ENCODE results near the gene UCP2. TPM values are rescaled to one million over a fixed set of nuclear protein-coding genes. Genes with fewer than 3 reads are reported as not detected.

The UCP2 gene
- polyA plus RNA-seq, 1 donor from 2014 or later = 1,475 TPM

GRCh38 chr11:73974604-73975478 is 7.8 kb downstream of the UCP2 start:
- Mint-ChIP-seq H3K9me3 (no peaks in the 10 kb centered on the region), H3K36me3 (peaks cover 20% of the 10 kb centered on the region), H3K27me3 (peaks cover 2% of the 10 kb centered on the region), H3K4me3 (peak overlapping the region; percentile 50 to 88 (median 80)), H3K27ac (peak overlapping the region; percentile 93 to 97 (median 94)), H3K4me1 (peaks cover 60 to 74% (median 68%) of the 10 kb centered on the region in 3 donors)

GRCh38 chr11:73972620-73973449 is 9.8 kb downstream of the UCP2 start:
- peaks cover 2% of the 10 kb centered on the region for H3K27me3 Mint-ChIP-seq
- H3K27ac Mint-ChIP-seq = peak overlapping the region; percentile 93 to 97 (median 94)
- H3K4me1 Mint-ChIP-seq = peaks cover 60 to 70% (median 70%) of the 10 kb centered on the region in 3 donors
- peaks cover 18% of the 10 kb centered on the region for H3K36me3 Mint-ChIP-seq
- H3K9me3 Mint-ChIP-seq = no peaks in the 10 kb centered on the region
- peak overlapping the region in 2 of 4 donors; percentile 70 to 77 for H3K4me3 Mint-ChIP-seq

GRCh38 chr11:73972187-73972586 is 10.5 kb downstream of the UCP2 start:
- Mint-ChIP-seq H3K4me3 (peak overlapping the region in 1 of 4 donors; percentile 77), H3K9me3 (no peaks in the 10 kb centered on the region), H3K27ac (peak overlapping the region; percentile 93 to 97 (median 94)), H3K27me3 (peaks cover 2% of the 10 kb centered on the region), H3K36me3 (peaks cover 15% of the 10 kb centered on the region), H3K4me1 (peaks cover 56 to 67% (median 64%) of the 10 kb centered on the region in 3 donors)

- H3K36me3 Mint-ChIP-seq = peaks cover 10% of the 10 kb centered on the region
- H3K4me3 Mint-ChIP-seq = peak overlapping the region in 3 of 4 donors; percentile 68 to 77 (median 75)
- H3K9me3 Mint-ChIP-seq = no peaks in the 10 kb centered on the region
- peaks cover 2% of the 10 kb centered on the region for H3K27me3 Mint-ChIP-seq
- H3K4me1 Mint-ChIP-seq = peaks cover 53 to 61% (median 59%) of the 10 kb centered on the region in 3 donors
- peak overlapping the region; percentile 93 to 97 (median 94) for H3K27ac Mint-ChIP-seq
These were observed 11.4 kb downstream of the UCP2 start for GRCh38 chr11:73971175-73971719.

GRCh38 chr11:73969991-73970800 is 12.4 kb downstream of the UCP2 start:
- Mint-ChIP-seq H3K27me3 (peaks cover 2% of the 10 kb centered on the region), H3K4me1 (peaks cover 48 to 55% (median 53%) of the 10 kb centered on the region in 3 donors), H3K4me3 (peak overlapping the region; percentile 30 to 77 (median 60)), H3K36me3 (peaks cover 8% of the 10 kb centered on the region), H3K27ac (peak overlapping the region; percentile 93 to 97 (median 94)), H3K9me3 (no peaks in the 10 kb centered on the region)

- H3K9me3 Mint-ChIP-seq = no peaks in the 10 kb centered on the region
- H3K4me3 Mint-ChIP-seq = peak overlapping the region in 2 of 4 donors; percentile 12 to 77
- H3K4me1 Mint-ChIP-seq = peaks cover 37 to 47% (median 42%) of the 10 kb centered on the region in 3 donors
- H3K36me3 Mint-ChIP-seq = peaks cover 2% of the 10 kb centered on the region
- no peaks in the 10 kb centered on the region for H3K27me3 Mint-ChIP-seq
- peak overlapping the region; percentile 93 to 97 (median 94) for H3K27ac Mint-ChIP-seq
These were observed 13.6 kb downstream of the UCP2 start for GRCh38 chr11:73969091-73969490.

GRCh38 chr11:73968356-73968966 is 14.2 kb downstream of the UCP2 start:
- no peaks in the 10 kb centered on the region for H3K27me3 Mint-ChIP-seq
- H3K4me1 Mint-ChIP-seq = peaks cover 31 to 42% (median 37%) of the 10 kb centered on the region in 3 donors
- no peaks in the 10 kb centered on the region for H3K9me3 Mint-ChIP-seq
- H3K36me3 Mint-ChIP-seq = peaks cover 2% of the 10 kb centered on the region
- H3K4me3 Mint-ChIP-seq = peak overlapping the region in 2 of 4 donors; percentile 35 to 77
- H3K27ac Mint-ChIP-seq = peak overlapping the region; percentile 93 to 97 (median 94)

- peak overlapping the region in 1 of 3 donors; percentile 39 for H3K27ac Mint-ChIP-seq
- H3K4me3 Mint-ChIP-seq = no peak overlapping the region
- no peaks in the 10 kb centered on the region for H3K27me3 Mint-ChIP-seq
- no peaks in the 10 kb centered on the region for H3K9me3 Mint-ChIP-seq
- no peaks in the 10 kb centered on the region for H3K36me3 Mint-ChIP-seq
- H3K4me1 Mint-ChIP-seq = peaks cover 15 to 21% (median 17%) of the 10 kb centered on the region in 3 donors
These were observed 16.9 kb downstream of the UCP2 start for GRCh38 chr11:73965764-73966121.

- H3K4me1 Mint-ChIP-seq = peaks cover 10 to 18% (median 12%) of the 10 kb centered on the region in 3 donors
- H3K9me3 Mint-ChIP-seq = no peaks in the 10 kb centered on the region
- H3K27me3 Mint-ChIP-seq = no peaks in the 10 kb centered on the region
- H3K36me3 Mint-ChIP-seq = no peaks in the 10 kb centered on the region
- peak overlapping the region in 1 of 4 donors; percentile 39 for H3K4me3 Mint-ChIP-seq
- H3K27ac Mint-ChIP-seq = peak overlapping the region in 1 of 3 donors; percentile 18
These were observed 17.4 kb downstream of the UCP2 start for GRCh38 chr11:73965076-73965763.

- H3K4me3 Mint-ChIP-seq = no peak overlapping the region
- no peaks in the 10 kb centered on the region for H3K36me3 Mint-ChIP-seq
- H3K4me1 Mint-ChIP-seq = peaks cover 4 to 6% (median 6%) of the 10 kb centered on the region in 3 donors
These were observed 18.8 kb downstream of the UCP2 start for GRCh38 chr11:73963861-73964260.

GRCh38 chr11:73962101-73962705 is 20.4 kb downstream of the UCP2 start:
- no peak overlapping the region for H3K4me3 Mint-ChIP-seq
- H3K4me1 Mint-ChIP-seq = peaks cover 3 to 5% (median 3%) of the 10 kb centered on the region in 3 donors
- no peak overlapping the region for H3K27ac Mint-ChIP-seq

More at GRCh38 chr11:73963861-73964260, 18.8 kb downstream of the UCP2 start:
- Mint-ChIP-seq H3K27me3 (no peaks in the 10 kb centered on the region), H3K27ac (peak overlapping the region in 1 of 3 donors; percentile 0), H3K9me3 (no peaks in the 10 kb centered on the region)

GRCh38 chr11:73961321-73961720 is 21.3 kb downstream of the UCP2 start:
- H3K4me3 Mint-ChIP-seq = no peak overlapping the region
- H3K27me3 Mint-ChIP-seq = peaks cover 6% of the 10 kb centered on the region
- H3K36me3 Mint-ChIP-seq = no peaks in the 10 kb centered on the region
- no peak overlapping the region for H3K27ac Mint-ChIP-seq
- peaks cover 3 to 5% (median 3%) of the 10 kb centered on the region in 3 donors for H3K4me1 Mint-ChIP-seq
- no peaks in the 10 kb centered on the region for H3K9me3 Mint-ChIP-seq

More at GRCh38 chr11:73962101-73962705, 20.4 kb downstream of the UCP2 start:
- peaks cover 4% of the 10 kb centered on the region for H3K27me3 Mint-ChIP-seq
- no peaks in the 10 kb centered on the region for H3K36me3 Mint-ChIP-seq
- no peaks in the 10 kb centered on the region for H3K9me3 Mint-ChIP-seq

All from IgD-negative memory B cell (primary cell).